HEK293 (cell line): ENCODE results near the gene DOCK9.

Source experiments
- GFI1B ChIP-seq: fragments of 450-650 bp; formaldehyde crosslinking; IDR thresholded peaks from 2 replicates; pipeline ENCODE4 v1.5.1; 2016; ENCODE audit warnings: missing biosample characterization, missing genetic modification characterization
- GLIS1 ChIP-seq: fragments of 450-650 bp; formaldehyde crosslinking; IDR thresholded peaks from 2 replicates; pipeline ENCODE4 v1.5.1; 2016; ENCODE audit warnings: missing biosample characterization, missing genetic modification characterization
- SALL2 ChIP-seq: fragments of 450-650 bp; formaldehyde crosslinking; IDR thresholded peaks from 2 replicates; pipeline ENCODE4 v1.5.0; 2017; ENCODE audit warnings: missing biosample characterization, mild to moderate bottlenecking, missing genetic modification characterization, borderline replicate concordance
- SP7 ChIP-seq: fragments of 450-650 bp; formaldehyde crosslinking; IDR thresholded peaks from 2 replicates; pipeline ENCODE4 v1.5.1; 2016; ENCODE audit warnings: missing biosample characterization, missing genetic modification characterization
- ZNF175 ChIP-seq: fragments of 450-650 bp; formaldehyde crosslinking; IDR thresholded peaks from 2 replicates; pipeline ENCODE4 v1.5.1; 2016; ENCODE audit warnings: missing biosample characterization, missing genetic modification characterization
- ZNF266 ChIP-seq: fragments of 450-650 bp; formaldehyde crosslinking; IDR thresholded peaks from 2 replicates; pipeline ENCODE4 v1.5.1; 2016; ENCODE audit warnings: missing biosample characterization, missing genetic modification characterization, low read depth
- ZNF366 ChIP-seq: fragments of 450-650 bp; formaldehyde crosslinking; conservative IDR thresholded peaks from 2 replicates; pipeline ENCODE4 v1.5.1; 2016; ENCODE audit warnings: missing biosample characterization, missing genetic modification characterization
- ZNF658 ChIP-seq: fragments of 450-650 bp; formaldehyde crosslinking; IDR thresholded peaks from 2 replicates; pipeline ENCODE4; 2016; ENCODE audit warnings: missing biosample characterization, missing genetic modification characterization
- ZNF830 ChIP-seq: fragments of 450-650 bp; IDR thresholded peaks from 2 replicates; pipeline ENCODE4 v1.5.0; 2018; ENCODE audit warnings: missing biosample characterization, missing genetic modification characterization, low read depth, mild to moderate bottlenecking, moderate library complexity
- ZNF843 ChIP-seq: fragments of 450-650 bp; formaldehyde crosslinking; IDR thresholded peaks from 2 replicates; pipeline ENCODE4 v1.5.1; 2016; ENCODE audit warnings: missing biosample characterization, missing genetic modification characterization
- TF ChIP-seq, protein P1 (sequence below): fragments of 450-650 bp; formaldehyde crosslinking; IDR thresholded peaks from 2 replicates; pipeline ENCODE4 v1.5.1; 2016; ENCODE audit warnings: missing biosample characterization, missing genetic modification characterization
- TF ChIP-seq, protein P2 (sequence below): fragments of 450-650 bp; formaldehyde crosslinking; IDR thresholded peaks from 2 replicates; pipeline ENCODE4 v1.5.0; 2017; ENCODE audit warnings: missing biosample characterization, missing genetic modification characterization, borderline replicate concordance
- TF ChIP-seq, protein P3 (sequence below): fragments of 450-650 bp; formaldehyde crosslinking; IDR thresholded peaks from 2 replicates; pipeline ENCODE4 v1.5.1; 2016; ENCODE audit warnings: missing biosample characterization, missing genetic modification characterization

- no peak for TF ChIP-seq ZNF266
- TF ChIP-seq, protein P1, sequence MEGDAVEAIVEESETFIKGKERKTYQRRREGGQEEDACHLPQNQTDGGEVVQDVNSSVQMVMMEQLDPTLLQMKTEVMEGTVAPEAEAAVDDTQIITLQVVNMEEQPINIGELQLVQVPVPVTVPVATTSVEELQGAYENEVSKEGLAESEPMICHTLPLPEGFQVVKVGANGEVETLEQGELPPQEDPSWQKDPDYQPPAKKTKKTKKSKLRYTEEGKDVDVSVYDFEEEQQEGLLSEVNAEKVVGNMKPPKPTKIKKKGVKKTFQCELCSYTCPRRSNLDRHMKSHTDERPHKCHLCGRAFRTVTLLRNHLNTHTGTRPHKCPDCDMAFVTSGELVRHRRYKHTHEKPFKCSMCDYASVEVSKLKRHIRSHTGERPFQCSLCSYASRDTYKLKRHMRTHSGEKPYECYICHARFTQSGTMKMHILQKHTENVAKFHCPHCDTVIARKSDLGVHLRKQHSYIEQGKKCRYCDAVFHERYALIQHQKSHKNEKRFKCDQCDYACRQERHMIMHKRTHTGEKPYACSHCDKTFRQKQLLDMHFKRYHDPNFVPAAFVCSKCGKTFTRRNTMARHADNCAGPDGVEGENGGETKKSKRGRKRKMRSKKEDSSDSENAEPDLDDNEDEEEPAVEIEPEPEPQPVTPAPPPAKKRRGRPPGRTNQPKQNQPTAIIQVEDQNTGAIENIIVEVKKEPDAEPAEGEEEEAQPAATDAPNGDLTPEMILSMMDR (tag by site-specific recombination): no peak
- TF ChIP-seq GLIS1: no peak
- TF ChIP-seq ZNF658 (tag by site-specific recombination): no peak
- TF ChIP-seq SP7 (tag by site-specific recombination): no peak
- TF ChIP-seq, protein P2, sequence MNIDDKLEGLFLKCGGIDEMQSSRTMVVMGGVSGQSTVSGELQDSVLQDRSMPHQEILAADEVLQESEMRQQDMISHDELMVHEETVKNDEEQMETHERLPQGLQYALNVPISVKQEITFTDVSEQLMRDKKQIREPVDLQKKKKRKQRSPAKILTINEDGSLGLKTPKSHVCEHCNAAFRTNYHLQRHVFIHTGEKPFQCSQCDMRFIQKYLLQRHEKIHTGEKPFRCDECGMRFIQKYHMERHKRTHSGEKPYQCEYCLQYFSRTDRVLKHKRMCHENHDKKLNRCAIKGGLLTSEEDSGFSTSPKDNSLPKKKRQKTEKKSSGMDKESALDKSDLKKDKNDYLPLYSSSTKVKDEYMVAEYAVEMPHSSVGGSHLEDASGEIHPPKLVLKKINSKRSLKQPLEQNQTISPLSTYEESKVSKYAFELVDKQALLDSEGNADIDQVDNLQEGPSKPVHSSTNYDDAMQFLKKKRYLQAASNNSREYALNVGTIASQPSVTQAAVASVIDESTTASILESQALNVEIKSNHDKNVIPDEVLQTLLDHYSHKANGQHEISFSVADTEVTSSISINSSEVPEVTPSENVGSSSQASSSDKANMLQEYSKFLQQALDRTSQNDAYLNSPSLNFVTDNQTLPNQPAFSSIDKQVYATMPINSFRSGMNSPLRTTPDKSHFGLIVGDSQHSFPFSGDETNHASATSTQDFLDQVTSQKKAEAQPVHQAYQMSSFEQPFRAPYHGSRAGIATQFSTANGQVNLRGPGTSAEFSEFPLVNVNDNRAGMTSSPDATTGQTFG: no peak
- TF ChIP-seq, protein P3, sequence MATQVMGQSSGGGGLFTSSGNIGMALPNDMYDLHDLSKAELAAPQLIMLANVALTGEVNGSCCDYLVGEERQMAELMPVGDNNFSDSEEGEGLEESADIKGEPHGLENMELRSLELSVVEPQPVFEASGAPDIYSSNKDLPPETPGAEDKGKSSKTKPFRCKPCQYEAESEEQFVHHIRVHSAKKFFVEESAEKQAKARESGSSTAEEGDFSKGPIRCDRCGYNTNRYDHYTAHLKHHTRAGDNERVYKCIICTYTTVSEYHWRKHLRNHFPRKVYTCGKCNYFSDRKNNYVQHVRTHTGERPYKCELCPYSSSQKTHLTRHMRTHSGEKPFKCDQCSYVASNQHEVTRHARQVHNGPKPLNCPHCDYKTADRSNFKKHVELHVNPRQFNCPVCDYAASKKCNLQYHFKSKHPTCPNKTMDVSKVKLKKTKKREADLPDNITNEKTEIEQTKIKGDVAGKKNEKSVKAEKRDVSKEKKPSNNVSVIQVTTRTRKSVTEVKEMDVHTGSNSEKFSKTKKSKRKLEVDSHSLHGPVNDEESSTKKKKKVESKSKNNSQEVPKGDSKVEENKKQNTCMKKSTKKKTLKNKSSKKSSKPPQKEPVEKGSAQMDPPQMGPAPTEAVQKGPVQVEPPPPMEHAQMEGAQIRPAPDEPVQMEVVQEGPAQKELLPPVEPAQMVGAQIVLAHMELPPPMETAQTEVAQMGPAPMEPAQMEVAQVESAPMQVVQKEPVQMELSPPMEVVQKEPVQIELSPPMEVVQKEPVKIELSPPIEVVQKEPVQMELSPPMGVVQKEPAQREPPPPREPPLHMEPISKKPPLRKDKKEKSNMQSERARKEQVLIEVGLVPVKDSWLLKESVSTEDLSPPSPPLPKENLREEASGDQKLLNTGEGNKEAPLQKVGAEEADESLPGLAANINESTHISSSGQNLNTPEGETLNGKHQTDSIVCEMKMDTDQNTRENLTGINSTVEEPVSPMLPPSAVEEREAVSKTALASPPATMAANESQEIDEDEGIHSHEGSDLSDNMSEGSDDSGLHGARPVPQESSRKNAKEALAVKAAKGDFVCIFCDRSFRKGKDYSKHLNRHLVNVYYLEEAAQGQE (tag by site-specific recombination): no peak
- no peak for TF ChIP-seq ZNF830 (tag by site-specific recombination)
- no peak for TF ChIP-seq ZNF175 (tag by site-specific recombination)
- no peak for TF ChIP-seq GFI1B
- no peak for TF ChIP-seq SALL2 (tag by site-specific recombination)
- no peak for TF ChIP-seq ZNF366
- TF ChIP-seq ZNF843 (tag by site-specific recombination): no peak
Observed at GRCh38 chr13:98994896-98995295, 17.0 kb upstream of the DOCK9 start.
